NCI-H2171 treated with DMSO at 0.1 percent for 48 hours (cell line): ENCODE results near the gene DNAJC16.

ENCODE experiments used
- DNase-seq: peaks from one replicate; lab custom pipeline; 2025; lab: John Stamatoyannopoulos, UW

Gene DNAJC16

DNA sequence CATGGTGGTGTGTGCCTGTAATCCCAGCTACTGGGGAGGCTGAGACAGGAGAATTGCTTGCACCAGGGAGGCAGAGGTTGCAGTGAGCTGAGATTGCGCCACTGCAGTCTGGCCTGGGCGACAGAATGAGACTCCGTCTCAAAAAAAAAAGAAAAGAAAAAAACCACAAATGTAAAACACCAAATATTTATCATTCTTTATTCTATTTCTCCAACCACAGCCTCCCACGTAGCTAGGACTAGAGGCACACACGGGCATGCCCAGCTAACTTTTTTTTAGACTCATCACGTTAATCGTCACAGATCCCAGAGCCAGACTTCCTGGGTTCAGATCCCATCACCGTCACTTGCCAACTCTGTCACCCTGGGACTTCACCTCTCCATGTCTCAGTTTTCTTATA lies 13.5 kb downstream of the DNAJC16 start:
- no peak for DNase-seq

DNA sequence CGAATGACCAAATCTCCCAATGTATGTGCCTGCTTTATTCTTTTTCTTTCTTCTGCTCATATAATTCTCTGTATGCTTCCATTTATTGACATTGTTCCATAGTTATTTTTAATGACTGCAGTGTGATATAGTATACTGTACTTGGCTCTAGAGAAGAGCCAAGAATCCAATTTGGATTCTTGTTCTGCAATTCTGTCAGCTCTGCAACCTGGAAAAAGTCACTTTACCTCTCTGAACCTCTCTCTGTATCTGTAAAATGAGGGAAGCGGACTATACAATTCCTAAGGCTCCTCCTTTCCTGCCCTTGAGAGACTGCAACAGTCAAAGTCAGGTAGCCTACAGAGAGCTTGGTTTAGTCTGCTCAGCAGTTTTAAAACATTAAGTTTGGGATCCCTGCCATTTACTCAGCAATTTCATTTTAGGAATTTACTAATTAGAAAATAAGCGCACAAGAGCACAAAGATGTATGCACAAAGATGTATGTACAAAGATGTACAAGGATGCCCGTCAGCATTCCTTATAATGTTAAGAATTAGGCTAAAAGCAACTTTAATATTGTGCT lies 14.7 kb downstream of the DNAJC16 start:
- no peak for DNase-seq

GRCh38 chr1:15542388-15543250 lies 16.0 kb downstream of the DNAJC16 start:
- no peak for DNase-seq

DNA sequence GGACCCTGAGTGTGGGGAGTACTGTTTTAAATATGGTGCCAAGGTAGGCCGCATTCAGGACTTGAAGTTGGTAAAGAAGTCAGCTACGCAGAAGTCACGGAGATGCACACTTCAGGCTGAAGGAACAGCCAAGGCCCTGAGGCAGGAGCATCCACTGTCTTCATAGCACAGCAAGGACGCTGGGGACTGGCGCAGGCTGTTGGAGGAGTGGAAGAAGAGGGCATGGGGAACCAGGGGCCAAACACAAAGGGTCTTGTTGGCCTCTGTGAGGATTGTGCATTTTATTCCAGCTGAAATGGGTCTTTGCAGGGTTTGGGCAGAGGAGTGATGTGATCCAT lies 16.6 kb downstream of the DNAJC16 start:
- no peak for DNase-seq

DNA sequence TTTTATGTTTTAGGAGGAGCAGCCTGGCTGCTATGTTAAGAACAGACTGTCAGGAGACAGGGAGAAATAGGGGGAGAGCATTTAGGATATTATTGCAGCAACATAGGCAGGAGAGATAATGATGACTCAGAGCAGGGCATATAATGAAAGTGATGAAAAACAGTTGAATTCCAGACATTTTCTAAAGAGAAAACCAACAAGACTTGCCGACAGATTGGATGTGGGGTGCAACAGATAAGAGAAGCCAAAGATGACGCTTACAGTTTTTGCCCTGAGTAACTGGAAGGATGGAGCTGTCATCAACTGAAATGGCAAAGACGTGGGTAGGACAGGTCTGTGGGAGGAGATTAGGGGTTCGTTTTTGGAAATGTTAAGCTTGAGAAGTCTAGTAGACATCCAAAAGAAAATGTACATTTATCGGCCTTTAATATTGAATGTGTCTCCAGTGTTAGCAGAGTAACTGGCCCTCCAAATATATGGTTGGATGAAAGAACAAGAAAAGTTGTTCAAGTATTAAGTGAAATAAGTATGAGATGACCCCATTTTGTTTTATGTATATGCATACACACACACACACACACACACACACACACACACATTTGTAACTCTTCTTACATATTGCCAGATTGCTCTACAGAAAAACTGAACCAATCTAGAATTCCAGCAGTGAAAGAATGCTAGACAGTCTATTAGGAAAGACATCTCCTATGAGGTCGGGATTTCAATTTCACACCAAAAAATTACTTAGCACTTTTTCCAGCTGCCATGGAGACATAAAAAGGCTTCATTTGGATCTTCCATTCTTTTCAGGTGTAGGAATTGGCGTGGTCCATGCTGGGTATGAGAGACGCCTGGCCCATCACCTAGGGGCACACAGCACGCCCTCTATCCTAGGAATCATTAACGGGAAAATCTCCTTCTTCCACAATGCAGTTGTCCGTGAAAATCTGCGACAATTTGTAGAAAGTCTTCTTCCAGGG lies 17.2 kb downstream of the DNAJC16 start:
- DNase-seq, result no peak

GRCh38 chr1:15546641-15547040 lies 20.0 kb downstream of the DNAJC16 start:
- DNase-seq, result no peak

DNA sequence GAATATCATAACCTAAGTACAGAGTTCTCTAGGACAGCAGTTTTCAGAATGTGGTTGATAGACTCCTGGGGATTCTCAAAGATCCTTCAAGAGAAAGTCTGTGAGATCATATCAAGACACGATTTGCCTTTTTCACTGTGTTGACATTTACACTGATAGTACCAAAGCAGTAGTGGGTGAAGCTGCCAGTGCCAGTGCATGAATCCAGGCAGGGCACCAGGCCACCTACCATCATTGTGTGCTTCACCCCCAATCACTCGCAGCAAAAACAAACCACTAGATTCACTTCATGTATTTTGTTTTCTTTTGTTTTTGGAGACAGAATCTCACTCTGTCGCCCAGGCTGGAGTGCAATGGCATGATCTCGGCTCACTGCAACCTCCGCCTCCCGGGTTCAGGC lies 23.9 kb downstream of the DNAJC16 start:
- DNase-seq, result no peak

DNA sequence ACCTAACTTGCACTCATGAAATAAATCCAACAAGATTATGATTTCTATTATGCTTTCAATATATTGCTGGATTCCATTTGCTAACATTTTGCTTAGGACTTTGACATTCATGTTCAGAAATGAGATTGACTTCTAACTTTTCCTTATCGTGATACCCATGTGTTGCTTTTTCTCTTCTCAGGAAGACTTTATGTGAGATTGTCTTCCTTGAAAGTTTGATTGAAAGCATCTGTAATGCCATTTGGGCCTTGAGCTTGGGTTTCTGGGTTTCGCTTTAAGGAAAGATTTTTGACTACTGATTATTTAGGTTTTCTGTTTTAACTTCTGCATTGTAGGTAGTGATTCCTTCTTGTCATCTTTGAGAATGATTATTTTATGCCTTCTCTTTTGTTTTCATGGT lies 30.4 kb downstream of the DNAJC16 start:
- no peak for DNase-seq

DNA sequence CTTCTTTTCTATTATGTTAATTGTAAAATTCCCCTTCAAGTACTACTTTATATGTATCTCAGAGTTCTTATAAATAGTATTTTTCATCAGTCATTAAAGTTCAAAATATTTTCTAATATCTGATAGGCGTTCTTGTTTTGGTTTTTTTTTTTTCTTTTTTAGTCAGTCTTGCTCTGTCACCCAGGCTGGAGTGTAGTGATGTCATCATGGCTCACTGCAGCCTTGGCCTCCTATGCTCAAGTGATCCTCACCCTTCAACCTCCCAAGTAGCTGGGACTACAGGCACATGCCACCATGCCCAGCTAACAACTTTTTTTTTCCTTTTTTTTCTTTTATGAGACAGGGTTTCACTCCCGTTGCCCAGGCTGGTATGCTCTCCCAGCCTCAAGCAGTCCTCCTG lies 30.9 kb downstream of the DNAJC16 start:
- no peak for DNase-seq

DNA sequence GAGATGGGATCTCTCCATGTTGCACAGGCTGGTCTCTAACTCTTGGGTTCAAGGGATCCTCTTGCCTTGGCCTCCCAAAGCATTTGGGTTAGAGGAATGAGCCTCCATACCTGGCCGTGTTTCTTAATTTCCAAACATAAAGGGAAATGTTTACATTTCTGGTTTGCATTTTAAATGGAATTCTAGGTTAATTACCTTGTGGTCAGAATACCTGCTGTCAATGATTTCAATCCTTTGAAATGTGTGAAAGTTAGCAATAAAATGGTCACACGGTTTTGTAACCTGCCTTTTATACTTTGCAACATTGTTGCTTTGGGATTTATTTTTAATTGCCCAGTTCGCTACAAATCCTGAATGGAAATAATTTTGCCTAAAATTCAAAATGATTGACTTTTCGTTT lies 31.9 kb downstream of the DNAJC16 start:
- no peak for DNase-seq

DNA sequence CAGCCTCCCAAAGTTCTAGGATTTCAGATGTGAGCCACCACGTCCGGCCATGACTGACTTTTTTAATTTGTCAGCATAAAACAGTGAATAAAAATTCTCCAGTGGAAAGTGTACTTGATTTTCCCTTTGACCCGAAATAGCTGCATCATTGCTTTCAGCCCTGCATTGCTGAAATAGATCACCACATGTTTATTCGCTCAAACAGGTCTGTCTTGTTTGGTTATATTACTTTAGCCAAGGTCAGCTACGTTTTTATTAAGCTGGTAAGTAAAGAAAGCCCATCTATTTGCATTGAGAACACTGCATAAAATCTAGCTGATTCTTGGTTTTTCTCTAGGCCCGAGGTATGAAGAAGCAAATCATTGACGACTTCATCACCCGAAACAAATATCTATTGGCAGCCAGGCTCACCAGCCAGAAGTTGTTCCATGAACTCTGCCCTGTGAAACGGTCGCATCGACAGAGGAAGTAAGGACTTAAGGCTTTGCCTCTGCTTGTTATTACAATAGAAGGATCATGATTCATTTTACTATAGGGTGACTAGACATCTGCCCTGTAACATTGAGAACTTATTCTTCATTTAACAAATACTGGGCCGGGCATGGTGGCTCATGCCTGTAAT lies 32.7 kb downstream of the DNAJC16 start:
- DNase-seq, result no peak

DNA sequence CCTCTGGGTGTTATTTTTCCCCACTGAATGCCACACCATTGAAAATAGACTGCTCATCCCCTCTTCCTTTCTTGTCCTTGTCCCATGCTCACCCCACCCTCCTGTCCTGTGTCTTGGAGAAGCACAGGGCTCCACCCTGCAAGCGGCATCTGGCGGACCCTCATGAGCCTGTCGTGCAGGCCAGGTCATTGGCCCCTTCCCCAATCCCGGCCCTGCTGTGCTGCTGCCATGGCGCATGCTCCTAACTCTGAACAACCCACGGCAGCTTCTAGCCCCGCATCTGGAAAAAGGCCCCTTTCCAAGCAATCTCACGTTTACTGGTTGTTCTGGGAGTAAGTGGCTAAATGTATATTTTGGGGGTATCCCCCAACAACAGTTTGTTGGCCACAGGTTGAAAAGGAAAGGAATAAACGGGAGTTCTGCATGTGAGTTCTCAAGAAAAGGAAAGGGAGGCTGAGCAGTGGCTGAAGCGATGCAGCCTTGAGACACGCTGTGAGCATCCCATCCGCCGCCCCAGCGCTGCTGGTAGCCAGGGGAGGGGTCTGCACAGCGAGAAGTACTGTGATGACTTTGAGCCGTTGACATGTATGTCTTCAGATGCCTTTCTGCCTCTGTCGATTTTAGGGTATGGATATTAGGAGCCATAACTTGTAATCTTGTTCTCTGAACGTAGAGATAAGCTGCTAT lies 41.9 kb downstream of the DNAJC16 start:
- no peak for DNase-seq

GRCh38 chr1:15570861-15571260 lies 44.2 kb downstream of the DNAJC16 start:
- DNase-seq, result no peak

DNA sequence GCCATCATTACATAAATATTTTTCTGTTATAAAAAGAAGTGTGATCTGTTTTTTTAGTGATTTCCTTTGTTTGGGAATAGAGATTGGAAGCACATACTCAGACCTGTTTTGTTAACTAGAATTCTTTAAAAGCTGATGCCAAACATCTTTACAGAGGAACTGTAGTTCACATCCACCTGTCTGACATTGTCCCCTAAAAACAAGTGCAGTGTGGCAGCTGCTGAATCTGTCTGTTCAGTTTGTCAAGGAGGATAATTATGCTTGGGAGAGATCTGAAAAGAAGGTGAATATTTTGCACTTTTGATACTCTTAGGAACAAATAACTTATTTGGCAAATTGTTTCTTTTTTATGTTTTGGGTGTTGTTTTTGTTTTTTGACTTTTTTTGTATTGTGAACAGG lies 44.6 kb downstream of the DNAJC16 start:
- no peak for DNase-seq

GRCh38 chr1:15573477-15573876 lies 46.8 kb downstream of the DNAJC16 start:
- DNase-seq, result no peak

GRCh38 chr1:15574741-15575140 lies 48.1 kb downstream of the DNAJC16 start:
- DNase-seq, result no peak

- DNase-seq, result no peak
Observed at GRCh38 chr1:15575549-15576150, 49.0 kb downstream of the DNAJC16 start.

- no peak for DNase-seq
Observed at GRCh38 chr1:15577691-15578090, 51.0 kb downstream of the DNAJC16 start.

DNA sequence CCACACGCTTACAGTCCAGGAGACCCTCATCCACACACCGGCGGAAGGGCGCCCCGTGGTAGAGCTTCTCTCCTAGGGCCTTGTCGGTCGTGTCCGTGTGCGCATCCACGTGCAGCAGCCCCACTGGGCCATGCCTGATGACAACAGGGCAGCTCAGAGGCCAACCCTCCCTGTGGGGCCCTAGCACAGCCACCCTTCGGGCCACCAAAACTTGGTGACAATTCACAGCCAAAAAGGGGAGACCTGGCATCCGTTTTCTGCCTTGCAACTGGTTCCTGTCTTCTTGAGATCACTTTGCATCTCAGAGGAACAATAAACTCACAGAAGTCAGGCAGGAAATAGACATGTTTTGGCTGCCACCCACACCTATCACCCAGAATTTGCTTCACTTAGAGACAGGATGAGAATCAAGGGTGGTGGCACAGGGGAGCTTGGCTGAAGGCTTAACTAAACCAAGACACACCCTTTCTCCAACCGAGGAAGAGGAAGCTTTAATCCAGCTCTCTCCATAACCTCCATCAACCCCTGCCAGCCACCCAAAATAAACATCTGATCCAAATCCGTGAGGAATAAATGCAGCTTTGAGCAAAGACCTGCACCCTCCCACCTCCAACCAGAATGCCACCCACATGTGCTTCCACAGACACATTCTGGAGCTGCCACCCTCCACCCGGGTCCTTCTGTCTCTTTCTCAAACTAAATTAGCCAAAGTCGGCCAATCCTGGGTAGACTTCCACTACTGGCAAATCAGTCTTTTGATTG lies 52.5 kb downstream of the DNAJC16 start:
- DNase-seq, result no peak

DNA sequence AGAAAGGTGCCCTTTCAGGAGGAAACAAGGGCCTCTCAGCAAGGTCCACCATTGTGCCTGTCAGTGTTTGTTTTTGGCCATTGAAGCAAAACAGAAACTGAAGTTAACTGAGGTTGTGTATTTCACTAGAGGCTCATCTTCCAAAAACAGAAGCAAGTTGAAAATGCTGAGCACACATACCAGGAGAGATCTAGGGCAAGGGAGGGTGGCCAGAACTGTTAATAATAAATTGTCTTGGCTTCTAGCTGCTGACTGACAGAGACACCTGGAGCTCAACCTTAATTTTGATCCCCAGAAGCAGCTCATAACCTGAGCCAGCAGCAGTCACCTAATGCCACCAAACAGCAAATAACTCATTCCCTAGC lies 53.0 kb downstream of the DNAJC16 start:
- no peak for DNase-seq
